Measurements from ENCODE around the gene SNX13.
"Not testable (repeated sequence)": the region's sequence is repeated elsewhere in the genome, so short reads cannot be mapped to it uniquely, and the experiment has no call there.

Gene SNX13

DNA sequence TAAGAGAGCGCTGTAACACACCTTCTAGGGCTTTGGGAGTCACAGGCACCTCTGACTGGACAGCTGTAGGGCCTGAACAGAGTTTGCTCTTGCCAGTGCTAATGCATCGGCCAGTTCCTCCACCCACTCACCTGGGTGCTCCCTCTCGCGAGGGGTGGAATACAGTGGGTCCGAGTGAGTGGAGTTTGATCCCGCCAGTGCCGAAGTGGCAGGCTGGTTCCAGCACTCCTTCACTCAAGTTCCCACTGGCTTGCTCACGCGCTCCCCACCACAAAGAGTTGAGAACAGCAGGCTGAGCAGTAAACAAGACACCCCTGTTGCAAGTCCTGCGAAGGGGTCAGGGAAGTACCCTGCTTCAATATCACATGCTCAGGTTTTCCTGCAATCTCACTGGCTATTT, 91.8 kb downstream of the SNX13 start:
- no peak for DNase-seq (ENCODE audit: low spot score)

DNA sequence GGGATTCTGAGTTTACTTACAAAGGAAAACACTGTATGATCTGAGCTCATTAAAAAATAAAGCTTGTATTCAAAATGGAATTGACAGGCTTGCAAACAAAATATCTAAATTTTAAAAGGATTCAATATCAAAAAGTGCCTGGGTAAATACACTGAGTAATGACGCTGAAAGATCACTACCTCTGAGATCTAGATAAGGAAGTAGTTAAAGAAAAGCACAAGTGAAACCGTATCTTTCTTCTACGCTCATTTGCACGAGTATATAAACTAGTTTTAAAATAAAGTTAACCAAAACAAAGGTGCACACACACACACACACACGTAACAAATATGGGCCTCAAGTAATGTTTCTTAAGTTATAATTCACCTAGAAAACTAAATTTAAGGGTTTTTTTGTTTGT, 93.4 kb downstream of the SNX13 start:
- no peak for DNase-seq (ENCODE audit: low spot score)

DNA sequence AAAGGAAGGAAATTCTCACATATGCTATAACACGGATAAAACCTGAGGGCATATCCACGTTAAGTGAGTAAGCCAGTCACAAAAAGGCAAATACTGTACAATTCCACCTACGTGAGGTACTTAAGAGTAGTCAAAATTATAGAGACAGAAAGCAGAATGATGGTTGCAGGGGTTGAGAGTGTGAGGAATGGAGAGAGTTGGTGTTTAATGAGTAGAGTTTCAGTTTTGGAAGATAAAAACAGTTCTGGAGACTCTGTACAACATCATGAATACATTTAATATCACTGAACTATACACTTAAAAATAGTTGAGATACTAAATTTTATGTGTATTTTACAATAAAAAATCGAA, 95.1 kb downstream of the SNX13 start:
- no peak for DNase-seq (ENCODE audit: low spot score)

DNA sequence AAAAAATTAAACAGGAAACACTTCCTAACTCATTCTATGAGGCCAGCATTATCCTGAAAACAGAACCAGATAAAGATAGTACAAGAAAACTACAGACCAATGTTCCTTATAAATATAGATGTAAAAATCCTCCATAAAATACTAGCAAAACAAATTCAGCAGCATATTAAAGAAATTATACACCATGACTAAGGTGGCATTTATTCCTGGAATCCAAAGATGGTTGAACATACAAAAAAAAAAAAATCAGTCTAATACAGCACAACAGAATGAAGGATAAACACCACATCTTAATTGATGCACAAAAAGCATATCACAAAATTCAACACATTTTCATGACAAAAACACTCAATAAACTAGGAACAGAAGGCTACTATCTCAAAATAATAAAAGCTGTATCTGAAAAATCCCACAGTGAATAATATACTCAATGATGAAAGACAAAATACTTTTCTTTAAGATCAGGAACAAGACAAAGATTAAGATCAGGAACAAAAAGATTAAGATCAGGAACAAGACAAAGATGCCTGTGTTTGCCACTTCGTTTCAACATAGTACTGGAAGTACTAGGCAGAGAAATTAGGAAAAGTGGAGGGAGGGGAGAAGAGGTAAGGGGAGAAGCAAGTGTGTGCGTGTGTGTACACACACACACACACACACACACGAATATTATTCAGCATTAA, 95.6 kb downstream of the SNX13 start:
- peak; percentile 13 for DNase-seq (ENCODE audit: low spot score)

DNA sequence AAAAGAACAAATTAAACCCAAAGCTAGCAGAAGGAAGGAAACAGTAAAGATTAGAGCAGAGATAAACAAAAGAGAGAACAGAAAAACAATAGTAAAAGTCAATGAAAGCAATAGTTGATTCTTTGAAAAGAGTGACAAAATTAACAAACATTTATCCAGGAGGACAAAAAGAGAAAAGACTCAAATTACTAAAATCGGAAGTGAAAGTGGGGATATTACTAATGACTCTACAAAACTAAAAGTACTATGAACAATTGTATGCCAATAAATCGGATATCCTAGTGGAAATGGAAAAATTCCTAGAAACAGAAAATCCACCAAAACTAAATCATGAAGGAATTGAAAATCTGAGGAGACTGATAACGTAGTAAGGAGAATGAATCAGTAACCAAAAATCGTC, 96.3 kb downstream of the SNX13 start:
- no peak for DNase-seq (ENCODE audit: low spot score)

DNA sequence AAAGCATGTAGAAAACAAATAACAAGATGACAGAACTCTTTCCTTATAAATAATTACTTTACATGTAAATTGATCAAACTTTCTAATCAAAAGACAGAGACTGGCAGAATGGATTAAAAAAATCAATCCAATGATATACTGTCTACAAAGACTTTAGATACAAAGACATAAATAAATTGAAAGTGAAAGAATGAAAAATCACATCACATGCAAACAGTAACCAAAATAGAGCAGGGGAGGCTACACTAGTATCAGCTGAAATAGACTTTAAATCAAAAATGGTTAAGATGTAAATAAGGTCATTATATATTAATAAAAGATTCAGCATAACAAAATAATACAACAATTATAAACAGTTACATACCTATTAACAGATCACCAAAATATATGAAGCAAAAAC, 97.3 kb downstream of the SNX13 start:
- DNase-seq (ENCODE audit: low spot score): no peak

DNA sequence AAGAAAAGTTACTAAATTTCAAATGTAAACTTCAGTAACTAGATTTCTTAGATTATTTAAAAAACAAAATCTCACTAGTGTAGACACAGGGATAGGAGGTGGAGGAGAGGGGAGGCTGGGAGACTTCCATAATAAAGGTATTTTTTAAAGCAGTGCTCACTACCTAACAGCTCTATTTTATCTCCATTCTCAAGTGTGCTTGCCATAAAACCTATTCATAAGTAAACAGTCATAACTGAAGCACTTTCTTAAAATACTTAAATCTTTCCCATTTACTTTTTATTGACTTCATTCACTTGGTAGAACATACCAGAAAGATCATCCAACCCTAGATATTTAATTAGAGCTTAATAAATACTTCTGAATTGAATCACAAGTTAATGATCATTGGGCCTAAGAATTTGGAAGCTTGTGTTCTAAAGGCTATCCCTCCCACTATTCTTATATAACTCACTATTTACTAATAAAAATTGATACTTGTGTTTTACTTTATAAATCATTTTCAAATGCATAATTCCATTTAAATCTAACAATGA, 107.4 kb downstream of the SNX13 start:
- no peak for DNase-seq (ENCODE audit: low spot score)

DNA sequence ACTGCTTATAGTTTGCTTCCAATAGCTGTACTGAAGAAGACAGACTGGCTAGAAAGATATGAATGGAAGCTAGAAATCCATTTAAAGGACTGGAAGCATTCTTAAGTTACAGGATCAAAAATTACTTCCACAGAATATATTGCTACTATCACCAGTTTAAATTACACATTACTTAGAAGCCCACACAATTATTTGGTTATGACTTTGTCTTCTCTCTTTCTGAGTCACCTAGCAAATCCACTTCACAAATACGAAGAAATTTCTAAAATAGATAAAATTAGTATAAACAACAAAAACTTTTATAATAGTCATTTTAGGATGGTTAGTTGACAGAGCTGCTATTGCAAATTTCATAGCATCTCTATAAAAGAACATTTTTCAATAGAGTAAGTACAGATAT, 108.1 kb downstream of the SNX13 start:
- no peak for DNase-seq (ENCODE audit: low spot score)

DNA sequence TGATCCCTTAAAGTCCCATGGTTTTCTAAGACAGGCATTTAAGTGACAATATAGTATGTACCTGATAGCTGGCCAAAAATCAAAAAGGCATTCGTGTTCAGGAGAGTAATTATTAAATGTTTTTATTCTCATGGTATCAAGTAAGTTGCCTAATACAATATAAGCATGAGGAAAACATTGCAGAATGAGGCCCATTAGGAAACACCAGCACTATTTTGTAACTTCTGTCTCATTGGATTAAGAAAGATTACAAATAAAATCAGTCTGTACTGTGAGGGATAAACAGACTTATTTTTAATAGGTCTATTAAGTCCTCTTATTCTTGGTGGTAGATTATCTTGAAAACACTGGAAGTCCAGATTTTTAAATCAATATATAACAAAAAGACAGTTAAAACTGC, 110.1 kb downstream of the SNX13 start:
- DNase-seq (ENCODE audit: low spot score): no peak

DNA sequence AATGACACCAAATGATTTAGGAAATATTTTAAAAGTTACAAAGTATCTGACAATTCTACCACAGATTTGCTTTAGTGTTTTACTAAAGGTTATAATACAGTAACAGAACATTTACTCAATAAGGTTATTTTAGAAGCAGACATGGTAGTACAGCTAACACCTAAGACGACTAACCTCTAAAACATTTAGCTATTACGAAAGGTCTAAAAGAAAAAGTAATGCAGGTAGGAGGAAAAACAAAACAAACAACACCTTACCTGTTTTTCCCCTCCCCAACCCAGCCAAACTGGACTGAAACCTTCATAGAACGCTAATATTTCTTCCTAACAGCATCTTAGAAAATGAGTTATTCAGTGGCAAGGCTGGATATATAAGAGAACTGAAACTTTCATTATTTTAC, 111.3 kb downstream of the SNX13 start:
- DNase-seq (ENCODE audit: low spot score): no peak

DNA sequence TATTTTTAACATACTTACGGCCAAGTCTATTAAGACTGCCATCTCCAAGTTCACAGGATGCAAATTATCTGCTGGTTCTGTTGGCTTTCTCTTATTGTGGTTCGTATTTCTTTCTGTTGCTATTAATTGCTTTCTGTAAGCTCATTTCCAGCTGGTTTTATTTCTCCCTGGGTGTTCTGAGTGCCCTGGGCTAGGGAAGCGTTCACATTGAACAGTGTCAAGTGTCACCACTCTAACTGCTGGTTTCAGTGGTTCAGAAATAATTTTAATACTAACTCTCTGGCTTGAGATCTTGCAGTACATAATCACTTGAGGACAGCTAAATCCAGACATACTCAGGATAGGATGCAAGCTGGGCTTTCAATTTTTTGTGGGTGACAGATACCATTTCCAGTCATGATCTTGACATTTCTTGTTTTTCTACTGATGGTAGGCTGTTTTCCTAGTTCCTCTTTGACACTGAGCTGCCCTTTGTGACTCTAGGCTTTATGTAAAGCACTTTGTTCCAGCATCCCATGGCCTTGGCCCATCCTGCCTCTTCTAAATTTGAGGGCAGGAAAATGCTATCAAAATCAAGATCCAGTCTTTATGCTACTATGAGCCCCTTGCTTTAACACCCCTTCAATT, 117.6 kb downstream of the SNX13 start:
- no peak for DNase-seq (ENCODE audit: low spot score)

DNA sequence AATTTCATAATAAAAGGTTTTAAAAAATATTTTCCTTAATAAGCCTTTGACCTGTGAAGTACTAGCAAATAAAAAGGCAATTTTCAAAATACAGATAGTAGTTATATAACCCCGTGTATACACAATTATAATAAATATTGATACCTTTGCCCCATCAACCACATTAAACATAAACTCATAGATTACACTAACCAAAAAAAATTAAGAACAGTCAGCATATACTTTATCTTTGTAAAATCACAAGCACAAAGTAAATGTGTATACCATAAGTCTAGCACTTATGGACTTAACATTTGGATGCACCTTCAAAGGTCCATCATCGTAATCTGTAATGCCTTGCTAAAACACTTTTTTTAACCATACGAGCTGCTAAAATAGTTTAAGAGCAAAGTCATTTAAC, 123.4 kb downstream of the SNX13 start:
- no peak for DNase-seq (ENCODE audit: low spot score)

DNA sequence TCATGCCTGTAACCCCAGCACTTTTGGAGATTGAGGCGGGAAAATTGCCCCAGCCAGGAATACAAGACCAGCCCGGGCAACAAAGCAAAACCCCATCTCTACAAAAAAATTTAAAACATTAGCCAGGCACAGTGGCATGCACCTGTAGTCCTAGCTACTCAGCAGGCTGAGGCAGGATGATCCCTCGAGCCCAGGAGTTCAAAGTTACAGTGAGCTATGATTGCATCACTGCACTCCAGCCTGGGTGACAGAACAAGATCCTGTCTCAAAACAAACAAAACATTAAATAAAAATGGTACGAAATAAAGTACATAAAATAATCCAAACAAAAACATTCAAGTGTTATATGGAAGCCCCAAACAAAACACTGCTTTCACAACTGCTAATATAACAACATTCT, 125.0 kb downstream of the SNX13 start:
- DNase-seq (ENCODE audit: low spot score): no peak

DNA sequence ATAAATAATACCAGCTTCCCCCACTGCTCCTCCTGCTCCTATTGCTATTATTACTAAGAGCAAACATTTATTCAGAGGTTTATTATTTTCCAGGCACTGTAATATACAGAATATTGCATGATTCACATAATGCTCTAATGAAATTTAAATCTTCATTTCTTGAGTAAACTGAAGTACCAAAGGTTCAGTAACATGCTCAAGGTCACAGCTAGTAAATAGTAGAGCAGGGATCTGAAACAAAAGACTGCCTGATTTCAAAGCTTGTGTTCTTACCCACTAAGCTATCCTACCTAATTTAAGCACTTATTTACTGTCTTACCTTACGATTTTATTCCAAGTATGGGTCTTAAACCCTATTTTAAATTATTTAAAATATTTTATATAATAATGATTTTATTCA, 126.2 kb downstream of the SNX13 start:
- no peak for DNase-seq (ENCODE audit: low spot score)

DNA sequence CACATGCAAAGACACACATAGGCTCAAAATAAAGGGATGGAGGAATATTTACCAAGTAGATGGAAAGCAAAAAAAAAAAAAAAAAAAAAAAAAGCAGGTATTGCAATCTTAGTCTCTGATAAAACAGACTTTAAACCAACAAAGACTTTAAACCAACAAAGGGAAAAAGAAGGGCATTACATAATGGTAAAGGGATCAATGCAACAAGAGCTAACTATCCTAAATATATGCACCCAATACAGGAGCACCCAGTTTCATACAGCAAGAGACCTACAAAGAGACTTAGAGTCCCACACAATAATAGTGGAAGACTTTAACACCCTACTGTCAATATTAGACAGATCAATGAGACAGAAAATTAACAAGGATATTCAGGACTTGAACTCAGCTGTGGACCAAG, 131.1 kb downstream of the SNX13 start:
- not testable (repeated sequence) for DNase-seq (ENCODE audit: low spot score)

DNA sequence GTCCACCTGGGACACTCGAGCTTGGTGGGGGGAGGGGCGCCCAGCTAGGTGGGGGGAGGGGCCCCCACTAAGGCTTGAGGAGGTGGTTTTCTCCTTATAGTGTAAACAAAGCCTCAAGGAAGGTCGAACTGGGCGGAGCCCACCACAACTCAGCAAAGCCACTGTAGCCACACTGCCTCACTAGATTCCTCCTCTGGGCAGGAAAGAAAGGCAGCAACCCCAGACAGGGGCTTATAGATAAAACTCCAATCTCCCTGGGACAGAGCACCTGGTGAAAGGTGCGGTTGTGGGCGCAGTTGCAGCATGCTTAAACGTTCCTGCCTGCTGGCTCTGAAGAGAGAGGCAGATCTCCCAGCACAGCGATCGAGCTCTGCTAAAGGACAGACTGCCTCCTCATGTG, 133.1 kb downstream of the SNX13 start:
- DNase-seq (ENCODE audit: low spot score): no peak

DNA sequence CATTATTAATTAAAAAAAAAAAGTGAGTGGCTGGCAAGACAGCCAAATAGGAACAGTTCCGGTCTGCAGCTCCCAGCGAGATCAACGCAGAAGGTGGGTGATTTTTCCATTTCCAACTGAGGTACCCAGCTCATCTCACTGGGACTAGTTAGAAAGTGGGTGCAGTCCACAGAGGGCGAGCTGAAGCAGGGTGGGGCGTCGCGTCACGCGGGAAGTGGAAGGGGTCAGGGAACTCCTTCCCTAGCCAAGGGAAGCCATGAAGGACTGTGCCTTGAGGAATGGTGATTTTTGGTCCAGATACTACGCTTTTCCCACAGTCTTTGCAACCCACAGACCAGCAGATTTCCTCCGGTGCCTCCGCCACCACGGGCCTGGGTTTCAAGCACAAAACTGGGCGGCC, 133.7 kb downstream of the SNX13 start:
- no peak for DNase-seq (ENCODE audit: low spot score)

DNA sequence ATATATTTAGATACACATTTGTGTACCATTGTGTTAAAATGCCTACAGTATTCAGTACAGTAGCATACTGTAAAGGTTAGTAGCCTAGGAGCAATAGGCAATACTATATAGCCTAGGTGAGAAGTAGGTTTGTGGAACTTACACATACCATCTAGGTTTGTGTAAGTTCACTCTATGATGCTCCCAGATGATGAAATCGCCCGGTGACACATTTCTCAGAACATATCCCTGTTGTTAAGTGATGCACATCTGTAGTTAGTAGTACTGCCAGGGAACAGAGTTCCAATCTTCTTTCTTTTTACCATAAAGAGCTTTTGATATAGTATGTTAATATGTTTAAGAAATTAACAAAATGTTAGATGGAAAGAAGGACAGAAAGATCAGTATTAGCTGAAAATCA, 138.2 kb downstream of the SNX13 start:
- DNase-seq (ENCODE audit: low spot score): no peak

DNA sequence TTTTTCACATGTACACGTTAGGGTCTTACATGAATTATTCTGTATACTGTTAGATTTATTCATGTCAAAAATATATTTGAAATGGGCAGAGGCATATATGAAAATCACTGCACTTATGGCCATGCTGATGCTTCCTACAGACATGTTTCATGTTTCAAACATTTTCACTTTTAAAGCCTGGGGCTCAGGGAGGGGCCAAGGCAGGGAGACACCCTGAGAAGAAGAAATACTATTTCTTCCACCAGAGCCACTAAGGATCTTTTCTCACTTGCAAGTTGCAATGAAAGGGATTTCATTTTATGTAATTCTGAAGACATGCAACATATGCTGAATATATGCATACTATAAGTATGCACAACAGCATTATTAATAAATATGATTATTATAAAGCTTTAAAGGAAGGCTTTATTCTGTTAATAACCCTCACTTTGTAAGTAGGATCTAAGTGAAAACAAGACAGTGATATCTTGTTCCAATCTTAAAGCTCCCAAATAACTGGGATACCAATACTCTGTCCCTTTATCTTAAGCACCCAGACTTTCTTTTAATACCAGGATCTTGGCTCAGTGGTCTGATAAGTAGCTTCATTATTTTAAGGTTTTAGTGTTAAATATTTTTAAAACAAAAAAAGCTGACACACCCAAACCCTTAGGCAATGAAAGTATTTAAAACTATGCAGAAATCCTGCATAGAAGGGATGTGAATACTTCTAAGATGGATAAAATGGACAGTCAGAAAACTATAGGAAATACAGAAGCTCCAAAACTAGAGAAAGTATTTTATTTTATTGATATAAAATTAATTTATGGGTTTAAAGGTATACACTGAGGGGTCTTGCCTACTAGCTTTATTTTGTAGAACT, 148.0 kb downstream of the SNX13 start:
- DNase-seq (ENCODE audit: low spot score): no peak

DNA sequence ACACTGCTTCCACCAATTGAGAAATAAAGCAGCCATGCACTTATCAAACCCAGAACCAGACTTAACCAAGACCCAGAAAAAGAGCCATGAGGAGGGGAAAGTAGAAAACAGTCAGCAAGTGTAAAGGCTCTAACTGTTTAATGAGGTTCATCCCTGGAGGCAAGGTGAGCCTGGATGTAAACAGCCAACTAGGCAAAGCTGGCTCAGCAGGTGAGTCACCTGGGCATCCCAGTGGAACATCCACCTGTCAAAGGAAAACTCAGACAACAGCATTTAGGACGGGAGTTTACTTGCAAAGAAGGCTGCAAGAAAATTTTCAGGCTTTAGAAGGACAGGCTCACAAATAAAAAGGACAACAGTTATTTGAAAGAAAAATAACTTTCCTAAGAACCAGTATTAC, 153.0 kb downstream of the SNX13 start:
- no peak for DNase-seq (ENCODE audit: low spot score)

DNA sequence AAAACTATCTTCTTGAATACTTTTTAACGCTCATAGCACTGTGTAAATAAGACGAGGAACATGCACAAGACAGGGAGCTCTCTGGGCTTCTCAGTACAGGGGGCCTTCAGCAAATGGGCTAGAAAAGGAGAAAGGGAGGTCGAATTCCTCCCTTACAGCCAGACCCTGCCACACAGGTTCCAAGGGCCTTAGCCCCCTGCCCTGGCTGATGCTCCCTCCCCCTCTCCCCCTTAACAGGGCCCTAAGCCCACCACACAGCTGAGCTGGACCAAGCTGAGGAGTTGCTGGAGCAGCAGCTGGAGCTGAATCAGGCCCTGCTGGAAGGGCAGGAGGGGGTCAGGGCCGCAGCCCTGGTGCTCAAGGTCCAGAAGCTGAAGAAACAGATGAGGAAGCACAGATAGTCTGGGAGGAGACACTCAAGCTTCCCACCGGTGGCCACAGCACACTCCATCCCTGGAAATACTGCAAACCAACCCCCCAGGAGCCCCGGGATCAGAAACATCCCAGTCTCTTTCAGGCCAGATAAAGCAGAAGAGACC, 153.9 kb downstream of the SNX13 start:
- DNase-seq (ENCODE audit: low spot score): no peak

DNA sequence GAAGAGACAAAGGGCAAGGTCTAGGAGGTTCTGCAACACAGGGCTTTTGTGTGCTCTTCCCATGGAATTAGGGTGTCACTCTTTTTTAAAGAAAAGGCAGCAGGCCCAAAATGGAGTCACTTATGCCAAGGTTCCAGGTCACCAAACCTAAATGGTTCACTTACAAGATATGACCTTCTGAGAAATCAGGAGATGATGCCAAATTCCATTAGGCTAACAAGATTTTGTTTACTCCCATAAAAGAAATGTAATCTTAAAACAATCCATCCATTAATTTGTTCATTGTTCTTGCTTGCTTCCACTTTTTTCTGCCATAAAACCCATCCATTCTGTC, 158.1 kb downstream of the SNX13 start:
- no peak for DNase-seq (ENCODE audit: low spot score)

Measured in COLO829 (cell line).